ENCODE data around the gene COQ10A. TPM values are rescaled to one million over a fixed set of nuclear protein-coding genes. Genes with fewer than 3 reads are reported as not detected.

The COQ10A gene
- total RNA-seq, 4 donors from 2014 or later = 14.0 to 26.1 (median 22.8) TPM

DNA sequence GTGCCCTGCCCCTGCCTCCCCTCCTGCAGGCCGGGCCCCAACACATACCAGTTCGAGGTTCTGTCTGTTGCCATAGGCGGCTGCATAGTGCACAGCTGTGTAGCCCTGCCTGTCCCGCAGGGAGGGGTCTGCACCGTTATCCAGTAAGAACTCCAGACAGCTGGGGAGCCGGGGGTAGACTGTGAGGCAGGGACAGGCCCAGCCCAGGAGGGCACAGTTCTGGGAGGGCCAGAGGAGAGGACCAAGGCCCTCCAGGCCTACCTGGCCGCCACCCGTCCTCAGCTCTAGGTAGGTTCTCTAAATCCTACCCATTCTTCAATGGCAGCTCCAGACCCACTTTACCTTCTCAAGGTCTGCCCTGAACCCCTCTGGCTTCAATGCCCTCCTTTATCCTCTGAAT lies 18.0 kb upstream of the COQ10A start:
- DNase-seq (ENCODE audit: low spot score in 2 of 2) = no peak
- no peak overlapping the region for H3K4me3 ChIP-seq
- H3K9me3 ChIP-seq = no peaks in the 10 kb centered on the region
- no peaks in the 10 kb centered on the region for H3K27me3 ChIP-seq
- TF ChIP-seq, protein P1, sequence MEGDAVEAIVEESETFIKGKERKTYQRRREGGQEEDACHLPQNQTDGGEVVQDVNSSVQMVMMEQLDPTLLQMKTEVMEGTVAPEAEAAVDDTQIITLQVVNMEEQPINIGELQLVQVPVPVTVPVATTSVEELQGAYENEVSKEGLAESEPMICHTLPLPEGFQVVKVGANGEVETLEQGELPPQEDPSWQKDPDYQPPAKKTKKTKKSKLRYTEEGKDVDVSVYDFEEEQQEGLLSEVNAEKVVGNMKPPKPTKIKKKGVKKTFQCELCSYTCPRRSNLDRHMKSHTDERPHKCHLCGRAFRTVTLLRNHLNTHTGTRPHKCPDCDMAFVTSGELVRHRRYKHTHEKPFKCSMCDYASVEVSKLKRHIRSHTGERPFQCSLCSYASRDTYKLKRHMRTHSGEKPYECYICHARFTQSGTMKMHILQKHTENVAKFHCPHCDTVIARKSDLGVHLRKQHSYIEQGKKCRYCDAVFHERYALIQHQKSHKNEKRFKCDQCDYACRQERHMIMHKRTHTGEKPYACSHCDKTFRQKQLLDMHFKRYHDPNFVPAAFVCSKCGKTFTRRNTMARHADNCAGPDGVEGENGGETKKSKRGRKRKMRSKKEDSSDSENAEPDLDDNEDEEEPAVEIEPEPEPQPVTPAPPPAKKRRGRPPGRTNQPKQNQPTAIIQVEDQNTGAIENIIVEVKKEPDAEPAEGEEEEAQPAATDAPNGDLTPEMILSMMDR (IDR thresholded peaks at IDR 0.05) = no peak
- TF ChIP-seq POLR2A (IDR thresholded peaks at IDR 0.05) = no peak
- TF ChIP-seq EP300 (IDR thresholded peaks at IDR 0.05) = no peak
- no peak overlapping the region for H3K27ac ChIP-seq
- peaks cover 3 to 100% (median 75%) of the 10 kb centered on the region in 3 donors for H3K36me3 ChIP-seq
- WGBS, 2 donors = 76 to 88% methylated on average over 8 of the region's 8 CpGs
- H3K4me1 ChIP-seq = peaks cover 0 to 7% (median 0%) of the 10 kb centered on the region in 4 donors

- no peak for DNase-seq (ENCODE audit: low spot score in 2 of 2)
- TF ChIP-seq, protein P1 (IDR thresholded peaks at IDR 0.05) = no peak
- TF ChIP-seq POLR2A (IDR thresholded peaks at IDR 0.05) (no peak), EP300 (IDR thresholded peaks at IDR 0.05) (no peak)
- Histone ChIP-seq H3K27me3 (no peaks in the 10 kb centered on the region), H3K27ac (no peak overlapping the region), H3K9me3 (no peaks in the 10 kb centered on the region), H3K36me3 (peaks cover 3 to 89% (median 59%) of the 10 kb centered on the region in 3 donors), H3K4me3 (no peak overlapping the region), H3K4me1 (peaks cover 0 to 21% (median 14%) of the 10 kb centered on the region in 4 donors)
- 92% methylated on average over 3 of the region's 3 CpGs for WGBS, 2 donors
These were observed 14.1 kb upstream of the COQ10A start for GRCh38 chr12:56252649-56253048.

GRCh38 chr12:56253091-56253490 lies 13.7 kb upstream of the COQ10A start:
- peaks cover 3 to 85% (median 55%) of the 10 kb centered on the region in 3 donors for H3K36me3 ChIP-seq
- 96 to 97% methylated on average over 11 of the region's 11 CpGs for WGBS, 2 donors

GRCh38 chr12:56255671-56256070 lies 11.1 kb upstream of the COQ10A start:
- peaks cover 0 to 30% (median 21%) of the 10 kb centered on the region in 4 donors for H3K4me1 ChIP-seq
- H3K9me3 ChIP-seq = no peaks in the 10 kb centered on the region
- WGBS, 2 donors = 83 to 88% methylated on average over 7 of the region's 7 CpGs
- H3K27me3 ChIP-seq = no peaks in the 10 kb centered on the region
- no peak overlapping the region for H3K4me3 ChIP-seq
- DNase-seq (ENCODE audit: low spot score in 2 of 2) = no peak
- TF ChIP-seq EP300 (IDR thresholded peaks at IDR 0.05) (no peak), POLR2A (IDR thresholded peaks at IDR 0.05) (no peak)
- TF ChIP-seq, protein P1 (IDR thresholded peaks at IDR 0.05) = no peak
- H3K27ac ChIP-seq = no peak overlapping the region
- H3K36me3 ChIP-seq = peaks cover 3 to 59% (median 43%) of the 10 kb centered on the region in 3 donors

More at GRCh38 chr12:56253091-56253490, 13.7 kb upstream of the COQ10A start:
- Histone ChIP-seq H3K9me3 (no peaks in the 10 kb centered on the region), H3K4me3 (no peak overlapping the region), H3K27me3 (no peaks in the 10 kb centered on the region), H3K4me1 (peaks cover 0 to 22% (median 14%) of the 10 kb centered on the region in 4 donors), H3K27ac (no peak overlapping the region)
- no peak for DNase-seq (ENCODE audit: low spot score in 2 of 2)
- TF ChIP-seq, protein P1 (IDR thresholded peaks at IDR 0.05) = no peak
- TF ChIP-seq POLR2A (IDR thresholded peaks at IDR 0.05) (no peak), EP300 (IDR thresholded peaks at IDR 0.05) (no peak)

DNA sequence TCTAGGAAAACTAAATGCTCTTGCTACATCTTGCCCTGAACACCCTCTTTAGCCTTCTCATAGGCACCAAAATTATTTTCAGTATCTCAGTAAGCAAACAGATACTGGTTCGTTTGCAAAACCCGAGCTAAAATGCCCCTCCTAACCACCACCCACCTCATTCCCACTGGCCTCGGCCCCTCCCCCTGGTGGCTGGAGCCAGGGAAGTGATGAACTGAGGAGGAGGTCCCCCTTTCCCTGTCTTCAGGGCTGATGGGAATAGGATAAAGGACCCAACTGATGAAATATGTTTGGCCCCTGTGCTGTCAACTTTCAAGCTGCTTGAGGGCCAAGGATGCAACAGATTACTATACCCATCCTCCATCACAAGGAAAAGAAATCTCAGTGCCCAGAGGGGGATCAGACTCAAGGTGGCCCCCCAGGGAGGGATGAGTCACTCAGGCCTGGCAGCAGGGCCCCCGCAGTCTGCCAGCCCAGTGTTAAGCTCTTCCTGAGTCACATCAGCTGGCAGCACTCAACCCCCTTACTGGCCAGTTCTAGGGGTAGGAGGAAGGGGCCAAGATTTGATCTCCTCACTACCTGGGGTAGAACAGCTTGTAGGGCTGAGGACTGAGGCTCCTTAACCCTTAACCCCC lies 10.3 kb upstream of the COQ10A start:
- TF ChIP-seq, protein P1 (IDR thresholded peaks at IDR 0.05) = no peak
- TF ChIP-seq POLR2A (IDR thresholded peaks at IDR 0.05) (no peak), EP300 (IDR thresholded peaks at IDR 0.05) (no peak)
- WGBS, 2 donors = 25 to 29% methylated on average over 4 of the region's 4 CpGs
- H3K27me3 ChIP-seq = no peaks in the 10 kb centered on the region
- peak overlapping the region in 3 of 4 donors; percentile 27 to 93 (median 93) for H3K27ac ChIP-seq
- H3K36me3 ChIP-seq = peaks cover 3 to 51% (median 38%) of the 10 kb centered on the region in 3 donors
- no peaks in the 10 kb centered on the region for H3K9me3 ChIP-seq
- DNase-seq (ENCODE audit: low spot score in 2 of 2) = no peak
- H3K4me1 ChIP-seq = peaks cover 0 to 30% (median 21%) of the 10 kb centered on the region in 4 donors
- peak overlapping the region in 1 of 4 donors; percentile 98 for H3K4me3 ChIP-seq

Measured in tibial nerve (tissue), 4 donors.